ENCODE measurements around the gene ADAM8. TPM values are rescaled to one million over a fixed set of nuclear protein-coding genes. Genes with fewer than 3 reads are reported as not detected.
"Not testable (repeated sequence)": the region's sequence is repeated elsewhere in the genome, so short reads cannot be mapped to it uniquely, and the experiment has no call there.

The ADAM8 gene
- total and polyA plus RNA-seq, 2 donors = 8.3 to 19.2 TPM

DNA sequence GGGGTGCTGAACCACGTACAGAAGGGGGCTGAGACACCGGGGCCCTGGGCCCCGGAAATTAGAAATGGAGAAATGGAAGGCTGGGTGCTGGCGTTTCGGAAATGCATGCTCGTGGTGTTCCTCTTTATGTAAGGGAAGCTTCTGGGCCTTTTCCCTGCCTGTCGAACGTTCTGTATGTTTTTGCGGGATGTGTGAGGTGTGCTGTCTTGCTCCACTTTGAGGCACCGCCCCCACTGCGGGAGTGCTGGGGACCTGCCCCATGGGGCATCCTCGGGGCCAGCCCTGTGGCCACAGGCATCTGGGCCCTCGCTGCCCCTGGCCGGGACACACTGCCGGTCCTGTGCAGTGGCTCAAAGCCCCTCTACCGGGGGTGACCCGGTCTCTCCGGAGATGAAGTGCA is 40.7 kb downstream of the ADAM8 start:
- no peak for DNase-seq (ENCODE audit: low read depth in 6 of 9, low spot score in 9 of 9)
- H3K4me1 ChIP-seq (ENCODE audit: control insufficient read depth in 2 of 2, insufficient read depth in 2 of 2, low read length in 2 of 2) = peaks cover under 1 to 4% of the 10 kb centered on the region in 2 donors
- no peak overlapping the region for H3K27ac ChIP-seq (ENCODE audit: low read depth in 1 of 2, low read length in 1 of 2)
- WGBS = 3% methylated on average over 18 of the region's 18 CpGs
- peaks cover 78 to 93% of the 10 kb centered on the region in 2 donors for H3K27me3 ChIP-seq (ENCODE audit: control insufficient read depth in 2 of 2, insufficient read depth in 1 of 2, low read length in 1 of 2)
- peaks cover 0 to 3% of the 10 kb centered on the region in 2 donors for H3K9me3 ChIP-seq (ENCODE audit: control insufficient read depth in 2 of 2, insufficient read depth in 1 of 2, low read length in 1 of 2)
- no peaks in the 10 kb centered on the region for H3K36me3 ChIP-seq (ENCODE audit: control insufficient read depth in 2 of 2, insufficient read depth in 2 of 2, low read length in 1 of 2)
- no peak overlapping the region for H3K4me3 ChIP-seq (ENCODE audit: low read length in 2 of 2)

GRCh38 chr10:133235265-133235855 is 41.3 kb downstream of the ADAM8 start:
- Histone ChIP-seq H3K27ac (ENCODE audit: low read depth in 1 of 2, low read length in 1 of 2) (no peak overlapping the region), H3K27me3 (ENCODE audit: control insufficient read depth in 2 of 2, insufficient read depth in 1 of 2, low read length in 1 of 2) (peaks cover 81 to 91% of the 10 kb centered on the region in 2 donors), H3K4me1 (ENCODE audit: control insufficient read depth in 2 of 2, insufficient read depth in 2 of 2, low read length in 2 of 2) (peaks cover 0 to 4% of the 10 kb centered on the region in 2 donors), H3K36me3 (ENCODE audit: control insufficient read depth in 2 of 2, insufficient read depth in 2 of 2, low read length in 1 of 2) (no peaks in the 10 kb centered on the region), H3K9me3 (ENCODE audit: control insufficient read depth in 2 of 2, insufficient read depth in 1 of 2, low read length in 1 of 2) (peaks cover 0 to 3% of the 10 kb centered on the region in 2 donors), H3K4me3 (ENCODE audit: low read length in 2 of 2) (no peak overlapping the region)
- 7% methylated on average over 48 of the region's 48 CpGs for WGBS
- no peak for DNase-seq (ENCODE audit: low read depth in 6 of 9, low spot score in 9 of 9)

- 40% methylated on average over 8 of the region's 10 CpGs for WGBS
- not testable (repeated sequence) for H3K4me3 ChIP-seq (ENCODE audit: low read length in 2 of 2); H3K9me3 ChIP-seq (ENCODE audit: control insufficient read depth in 2 of 2, insufficient read depth in 1 of 2, low read length in 1 of 2); H3K4me1 ChIP-seq (ENCODE audit: control insufficient read depth in 2 of 2, insufficient read depth in 2 of 2, low read length in 2 of 2); DNase-seq (ENCODE audit: low read depth in 6 of 9, low spot score in 9 of 9); H3K36me3 ChIP-seq (ENCODE audit: control insufficient read depth in 2 of 2, insufficient read depth in 2 of 2, low read length in 1 of 2); H3K27ac ChIP-seq (ENCODE audit: low read depth in 1 of 2, low read length in 1 of 2)
- peaks cover 83 to 88% of the 10 kb centered on the region in 2 donors for H3K27me3 ChIP-seq (ENCODE audit: control insufficient read depth in 2 of 2, insufficient read depth in 1 of 2, low read length in 1 of 2)
Measured at GRCh38 chr10:133234796-133235195, 41.9 kb downstream of the ADAM8 start.

DNA sequence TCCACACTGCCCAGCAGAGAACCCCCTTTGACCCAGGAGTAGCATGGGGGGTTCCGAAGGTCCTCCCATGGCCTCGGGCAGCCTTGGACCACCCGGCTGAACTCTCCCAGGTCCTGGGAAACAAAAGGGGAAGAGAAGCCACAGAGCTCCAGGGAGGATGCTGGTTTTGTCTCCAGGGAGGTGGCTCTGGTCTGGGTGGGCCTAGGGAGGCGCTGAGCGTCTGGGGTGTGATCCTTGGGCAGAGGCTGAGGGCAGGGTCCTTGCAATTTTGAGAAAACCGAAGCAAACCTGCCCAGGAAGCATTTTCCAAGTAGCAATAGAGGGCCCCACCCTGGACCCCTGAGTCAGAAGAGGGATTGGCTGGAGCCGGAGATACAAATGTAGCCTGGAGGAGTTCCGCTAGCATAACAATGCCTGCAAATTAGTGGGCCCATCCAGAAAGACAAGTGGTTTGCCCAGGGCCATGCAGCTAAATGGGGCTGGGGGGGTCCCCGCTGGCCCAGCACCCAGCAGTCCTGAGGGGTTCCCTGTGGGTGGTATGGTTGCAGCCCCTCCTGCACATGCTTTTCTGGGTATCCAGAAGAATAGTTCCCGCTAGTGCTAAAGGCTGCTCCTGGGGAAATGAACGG is 44.6 kb downstream of the ADAM8 start:
- H3K27me3 ChIP-seq (ENCODE audit: control insufficient read depth in 2 of 2, insufficient read depth in 1 of 2, low read length in 1 of 2) = peaks cover 78 to 86% of the 10 kb centered on the region in 2 donors
- H3K27ac ChIP-seq (ENCODE audit: low read depth in 1 of 2, low read length in 1 of 2) = no peak overlapping the region
- no peak for DNase-seq (ENCODE audit: low read depth in 6 of 9, low spot score in 9 of 9)
- H3K4me3 ChIP-seq (ENCODE audit: low read length in 2 of 2) = no peak overlapping the region
- H3K4me1 ChIP-seq (ENCODE audit: control insufficient read depth in 2 of 2, insufficient read depth in 2 of 2, low read length in 2 of 2) = peaks cover 0 to 4% of the 10 kb centered on the region in 2 donors
- H3K36me3 ChIP-seq (ENCODE audit: control insufficient read depth in 2 of 2, insufficient read depth in 2 of 2, low read length in 1 of 2) = no peaks in the 10 kb centered on the region
- H3K9me3 ChIP-seq (ENCODE audit: control insufficient read depth in 2 of 2, insufficient read depth in 1 of 2, low read length in 1 of 2) = peaks cover 0 to 3% of the 10 kb centered on the region in 2 donors
- WGBS = 69% methylated on average over 11 of the region's 11 CpGs

DNA sequence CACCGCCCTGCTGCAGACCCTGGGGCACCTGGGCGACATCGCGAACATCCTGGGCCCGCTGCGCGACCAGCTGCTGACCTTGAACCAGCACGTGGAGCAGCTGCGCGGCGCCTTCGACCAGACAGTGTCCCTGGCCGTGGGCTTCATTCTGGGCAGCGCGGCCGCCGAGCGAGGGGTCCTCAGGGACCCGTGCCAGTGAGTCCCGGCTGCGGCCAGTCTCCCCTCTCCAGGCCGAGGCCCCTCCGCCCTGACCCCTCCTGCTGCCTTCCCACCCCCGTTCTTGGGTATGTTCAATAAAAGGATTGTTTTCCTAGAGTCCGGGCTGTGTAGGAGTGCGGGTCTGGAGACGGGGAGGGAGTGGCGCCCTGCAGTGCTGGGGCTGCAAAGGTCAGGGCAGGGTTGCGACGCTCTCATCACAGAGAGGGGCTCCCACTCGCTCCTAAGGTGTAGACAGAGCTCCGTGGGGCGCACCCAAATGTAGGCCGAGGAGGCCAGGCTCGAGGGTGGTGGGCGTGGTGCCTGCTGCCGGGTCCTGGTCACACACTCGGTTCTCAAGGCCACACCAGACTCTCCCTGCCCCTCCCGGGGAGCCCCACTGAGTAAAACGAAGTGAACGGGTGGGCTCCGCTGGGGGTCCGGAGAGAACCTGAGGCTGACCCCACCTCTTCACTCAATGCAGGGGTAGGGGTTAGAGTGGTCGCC is 45.3 kb downstream of the ADAM8 start:
- peaks cover 77 to 86% of the 10 kb centered on the region in 2 donors for H3K27me3 ChIP-seq (ENCODE audit: control insufficient read depth in 2 of 2, insufficient read depth in 1 of 2, low read length in 1 of 2)
- no peak overlapping the region for H3K27ac ChIP-seq (ENCODE audit: low read depth in 1 of 2, low read length in 1 of 2)
- 31% methylated on average over 44 of the region's 44 CpGs for WGBS
- no peaks in the 10 kb centered on the region for H3K36me3 ChIP-seq (ENCODE audit: control insufficient read depth in 2 of 2, insufficient read depth in 2 of 2, low read length in 1 of 2)
- DNase-seq (ENCODE audit: low read depth in 6 of 9, low spot score in 9 of 9) = no peak
- no peak overlapping the region for H3K4me3 ChIP-seq (ENCODE audit: low read length in 2 of 2)
- peaks cover 0 to 3% of the 10 kb centered on the region in 2 donors for H3K9me3 ChIP-seq (ENCODE audit: control insufficient read depth in 2 of 2, insufficient read depth in 1 of 2, low read length in 1 of 2)
- peaks cover 0 to 4% of the 10 kb centered on the region in 2 donors for H3K4me1 ChIP-seq (ENCODE audit: control insufficient read depth in 2 of 2, insufficient read depth in 2 of 2, low read length in 2 of 2)

GRCh38 chr10:133230387-133231195 is 46.1 kb downstream of the ADAM8 start:
- Histone ChIP-seq H3K27ac (ENCODE audit: low read depth in 1 of 2, low read length in 1 of 2) (no peak overlapping the region), H3K9me3 (ENCODE audit: control insufficient read depth in 2 of 2, insufficient read depth in 1 of 2, low read length in 1 of 2) (peaks cover 0 to 2% of the 10 kb centered on the region in 2 donors), H3K27me3 (ENCODE audit: control insufficient read depth in 2 of 2, insufficient read depth in 1 of 2, low read length in 1 of 2) (peaks cover 74 to 86% of the 10 kb centered on the region in 2 donors), H3K4me3 (ENCODE audit: low read length in 2 of 2) (no peak overlapping the region), H3K4me1 (ENCODE audit: control insufficient read depth in 2 of 2, insufficient read depth in 2 of 2, low read length in 2 of 2) (peaks cover 4 to 6% of the 10 kb centered on the region in 2 donors), H3K36me3 (ENCODE audit: control insufficient read depth in 2 of 2, insufficient read depth in 2 of 2, low read length in 1 of 2) (no peaks in the 10 kb centered on the region)
- WGBS = 4% methylated on average over 122 of the region's 122 CpGs
- no peak for DNase-seq (ENCODE audit: low read depth in 6 of 9, low spot score in 9 of 9)

DNA sequence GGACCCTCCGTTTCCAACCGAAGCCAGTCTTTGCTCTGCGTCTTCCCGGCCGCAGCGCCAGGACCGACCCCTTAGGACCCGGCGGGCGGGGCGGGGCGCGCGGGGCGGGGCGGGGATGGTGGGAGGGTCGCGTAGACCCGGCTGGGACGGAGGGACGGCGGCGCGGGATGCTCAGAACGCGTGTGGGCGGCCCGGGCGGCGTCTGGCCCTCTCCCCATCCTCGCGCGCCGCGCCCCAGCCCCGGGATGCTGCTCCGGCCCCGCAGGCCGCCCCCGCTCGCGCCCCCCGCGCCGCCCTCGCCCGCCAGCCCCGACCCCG is 46.7 kb downstream of the ADAM8 start, which contains the start of gene UTF1:
TSS of gene UTF1 (plus strand) at position 174 of the 318 bp plus-strand sequence. CDS start at position 246, 72 bp downstream.
- no peak within 1 kb of the TSS for H3K27ac ChIP-seq (ENCODE audit: low read depth in 1 of 2, low read length in 1 of 2)
- no peaks in the 10 kb centered on the region for H3K9me3 ChIP-seq (ENCODE audit: control insufficient read depth in 2 of 2, insufficient read depth in 1 of 2, low read length in 1 of 2)
- H3K4me3 ChIP-seq (ENCODE audit: low read length in 2 of 2) = no peak within 1 kb of the TSS
- no peaks in the 10 kb centered on the region for H3K36me3 ChIP-seq (ENCODE audit: control insufficient read depth in 2 of 2, insufficient read depth in 2 of 2, low read length in 1 of 2)
- no peak for DNase-seq (ENCODE audit: low read depth in 6 of 9, low spot score in 9 of 9)
- H3K27me3 ChIP-seq (ENCODE audit: control insufficient read depth in 2 of 2, insufficient read depth in 1 of 2, low read length in 1 of 2) = peaks cover 70 to 84% of the 10 kb centered on the region in 2 donors
- 2% methylated on average over 49 of the region's 49 CpGs for WGBS
- H3K4me1 ChIP-seq (ENCODE audit: control insufficient read depth in 2 of 2, insufficient read depth in 2 of 2, low read length in 2 of 2) = peaks cover 0 to 6% of the 10 kb centered on the region in 2 donors

DNA sequence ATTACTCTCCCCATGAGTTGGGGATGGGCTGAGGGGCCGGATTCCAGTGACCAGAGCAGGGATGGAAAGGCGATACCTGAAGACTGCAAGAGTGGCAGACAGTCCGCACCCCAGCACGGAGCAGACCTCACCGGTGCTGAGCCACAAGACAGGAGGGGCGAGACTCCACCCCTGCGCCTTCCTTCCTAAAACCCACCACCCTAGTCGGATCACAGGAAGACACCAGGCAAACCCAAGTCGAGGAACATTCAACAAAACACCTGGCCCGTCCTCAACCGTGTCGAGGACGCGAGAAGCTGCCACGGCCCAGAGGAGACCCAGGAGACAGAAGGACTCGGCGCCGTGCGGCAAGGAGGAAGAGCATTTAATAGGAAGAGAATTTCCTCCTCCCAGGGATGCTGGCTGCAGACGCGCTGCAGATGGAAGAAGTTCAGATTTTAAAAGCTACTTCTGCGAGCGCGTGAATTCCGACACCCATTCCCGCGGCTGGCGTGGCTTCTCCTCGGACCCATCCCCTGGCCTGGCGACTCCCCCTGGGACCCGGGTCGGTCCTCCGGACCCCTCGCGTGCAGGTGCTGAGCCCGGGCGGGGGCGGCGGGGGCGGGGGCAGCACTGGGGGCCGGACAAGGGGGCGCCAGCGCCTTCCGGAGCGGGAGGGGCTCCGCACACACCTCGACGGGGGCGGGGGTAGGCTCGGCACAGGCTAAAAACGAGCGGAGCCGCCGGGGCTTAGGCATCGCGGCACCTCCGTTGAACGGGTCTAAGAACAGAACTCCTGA is 47.2 kb downstream of the ADAM8 start:
- no peaks in the 10 kb centered on the region for H3K36me3 ChIP-seq (ENCODE audit: control insufficient read depth in 2 of 2, insufficient read depth in 2 of 2, low read length in 1 of 2)
- H3K27me3 ChIP-seq (ENCODE audit: control insufficient read depth in 2 of 2, insufficient read depth in 1 of 2, low read length in 1 of 2) = peaks cover 68 to 85% of the 10 kb centered on the region in 2 donors
- no peaks in the 10 kb centered on the region for H3K9me3 ChIP-seq (ENCODE audit: control insufficient read depth in 2 of 2, insufficient read depth in 1 of 2, low read length in 1 of 2)
- no peak for DNase-seq (ENCODE audit: low read depth in 6 of 9, low spot score in 9 of 9)
- H3K27ac ChIP-seq (ENCODE audit: low read depth in 1 of 2, low read length in 1 of 2) = no peak overlapping the region
- 10% methylated on average over 58 of the region's 58 CpGs for WGBS
- H3K4me3 ChIP-seq (ENCODE audit: low read length in 2 of 2) = no peak overlapping the region
- peaks cover 0 to 6% of the 10 kb centered on the region in 2 donors for H3K4me1 ChIP-seq (ENCODE audit: control insufficient read depth in 2 of 2, insufficient read depth in 2 of 2, low read length in 2 of 2)

All from thymus (tissue), 11 donors.